RWPE2 (cell line): ENCODE data around the gene POT1.

ENCODE experiments used
- ATAC-seq: fragments of 200-7000 bp; cut with Tn5 transposase; 3 replicates; pipeline ENCODE4 v1.9.1; 2021; ENCODE audit warnings: low read depth
- DNase-seq: peaks from one replicate; pipeline ENCODE4 v3.0.0-alpha.2; 2020; ENCODE audit warnings: low spot score
- H3K27ac ChIP-seq: fragments of 450-650 bp; 2 replicates; pipeline ENCODE4 v1.5.1; 2017; ENCODE audit warnings: mild to moderate bottlenecking; ENCODE audit not compliant: poor library complexity, severe bottlenecking
- H3K27me3 ChIP-seq: fragments of 250-450 bp; sonication (Bioruptor Pico); 2 replicates; pipeline ENCODE4 v1.5.1; 2021; ENCODE audit warnings: mild to moderate bottlenecking, moderate library complexity; ENCODE audit not compliant: insufficient read depth, poor library complexity, severe bottlenecking
- H3K36me3 ChIP-seq: fragments of 250-450 bp; sonication (Bioruptor Pico); 2 replicates; pipeline ENCODE4 v1.5.1; 2020; ENCODE audit warnings: low read depth, mild to moderate bottlenecking, moderate library complexity
- H3K4me1 ChIP-seq: fragments of 250-450 bp; sonication (Bioruptor Pico); 2 replicates; pipeline ENCODE4 v1.5.1; 2021; ENCODE audit warnings: mild to moderate bottlenecking, moderate library complexity; ENCODE audit not compliant: insufficient read depth, poor library complexity, severe bottlenecking
- H3K4me3 ChIP-seq: fragments of 250-450 bp; sonication (Bioruptor Pico); 2 replicates; pipeline ENCODE4 v1.5.1; 2021; ENCODE audit warnings: mild to moderate bottlenecking, moderate library complexity; ENCODE audit not compliant: severe bottlenecking
- H3K9me3 ChIP-seq: fragments of 250-450 bp; sonication (Bioruptor Pico); 2 replicates; pipeline ENCODE4 v1.5.1; 2021; ENCODE audit warnings: mild to moderate bottlenecking, moderate library complexity; ENCODE audit not compliant: severe bottlenecking
- TF ChIP-seq, protein P1 (sequence below): fragments of 450-650 bp; IDR thresholded peaks from one replicate; pipeline ENCODE4 v1.5.1; 2017; ENCODE audit warnings: mild to moderate bottlenecking, moderate library complexity; ENCODE audit not compliant: poor library complexity, severe bottlenecking

The POT1 gene

DNA sequence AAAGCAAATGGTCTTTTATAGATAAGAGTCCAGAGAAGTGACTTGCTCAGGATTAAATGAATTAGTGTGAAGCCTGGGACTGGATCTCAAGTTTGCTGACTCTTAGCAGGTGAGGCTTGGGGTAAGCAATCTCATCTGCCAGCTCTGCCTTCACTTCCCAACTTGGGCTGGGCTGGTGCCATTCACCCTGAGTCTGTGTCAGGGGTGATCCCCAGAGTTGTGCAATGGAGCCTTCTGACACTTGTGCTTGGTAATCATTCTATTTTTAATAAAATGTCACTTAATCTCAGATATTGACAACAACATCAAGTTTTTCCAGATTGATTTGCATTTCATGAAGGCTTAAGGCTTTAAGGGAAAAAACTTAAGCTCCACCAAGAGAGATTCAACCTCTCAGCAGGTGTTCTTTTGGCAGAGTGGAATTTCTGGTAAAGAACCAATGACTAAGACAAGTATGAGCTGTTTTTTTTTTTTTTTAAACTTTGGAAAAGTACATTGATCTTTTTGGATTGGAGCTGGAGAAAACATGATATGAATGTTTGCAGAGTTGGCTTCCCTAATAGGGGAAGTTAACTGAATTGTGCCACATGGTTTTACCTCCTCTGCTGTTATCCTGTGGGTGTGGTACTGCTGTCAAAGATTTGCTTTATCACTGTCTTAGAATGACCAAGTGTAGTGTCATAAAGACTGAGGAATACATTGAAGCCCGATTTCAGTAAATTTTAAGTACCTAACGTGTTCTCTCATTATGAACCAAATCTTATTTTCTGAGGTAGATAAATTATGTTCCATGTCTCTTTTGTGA is 115.4 kb downstream of the POT1 start:
- H3K27me3 ChIP-seq = no peaks in the 10 kb centered on the region
- no peak overlapping the region for H3K4me3 ChIP-seq
- H3K4me1 ChIP-seq = no peaks in the 10 kb centered on the region
- TF ChIP-seq, protein P1, sequence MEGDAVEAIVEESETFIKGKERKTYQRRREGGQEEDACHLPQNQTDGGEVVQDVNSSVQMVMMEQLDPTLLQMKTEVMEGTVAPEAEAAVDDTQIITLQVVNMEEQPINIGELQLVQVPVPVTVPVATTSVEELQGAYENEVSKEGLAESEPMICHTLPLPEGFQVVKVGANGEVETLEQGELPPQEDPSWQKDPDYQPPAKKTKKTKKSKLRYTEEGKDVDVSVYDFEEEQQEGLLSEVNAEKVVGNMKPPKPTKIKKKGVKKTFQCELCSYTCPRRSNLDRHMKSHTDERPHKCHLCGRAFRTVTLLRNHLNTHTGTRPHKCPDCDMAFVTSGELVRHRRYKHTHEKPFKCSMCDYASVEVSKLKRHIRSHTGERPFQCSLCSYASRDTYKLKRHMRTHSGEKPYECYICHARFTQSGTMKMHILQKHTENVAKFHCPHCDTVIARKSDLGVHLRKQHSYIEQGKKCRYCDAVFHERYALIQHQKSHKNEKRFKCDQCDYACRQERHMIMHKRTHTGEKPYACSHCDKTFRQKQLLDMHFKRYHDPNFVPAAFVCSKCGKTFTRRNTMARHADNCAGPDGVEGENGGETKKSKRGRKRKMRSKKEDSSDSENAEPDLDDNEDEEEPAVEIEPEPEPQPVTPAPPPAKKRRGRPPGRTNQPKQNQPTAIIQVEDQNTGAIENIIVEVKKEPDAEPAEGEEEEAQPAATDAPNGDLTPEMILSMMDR = no peak
- DNase-seq (no peak), ATAC-seq (no peak)
- H3K36me3 ChIP-seq = no peaks in the 10 kb centered on the region
- H3K9me3 ChIP-seq = peaks cover 2% of the 10 kb centered on the region
- H3K27ac ChIP-seq = no peak overlapping the region

GRCh38 chr7:124812764-124813163 is 116.9 kb downstream of the POT1 start:
- ATAC-seq (no peak), DNase-seq (no peak)
- Histone ChIP-seq H3K27ac (no peak overlapping the region), H3K9me3 (peaks cover 2% of the 10 kb centered on the region), H3K4me3 (no peak overlapping the region), H3K27me3 (no peaks in the 10 kb centered on the region), H3K36me3 (no peaks in the 10 kb centered on the region), H3K4me1 (no peaks in the 10 kb centered on the region)
- TF ChIP-seq, protein P1 = no peak

DNA sequence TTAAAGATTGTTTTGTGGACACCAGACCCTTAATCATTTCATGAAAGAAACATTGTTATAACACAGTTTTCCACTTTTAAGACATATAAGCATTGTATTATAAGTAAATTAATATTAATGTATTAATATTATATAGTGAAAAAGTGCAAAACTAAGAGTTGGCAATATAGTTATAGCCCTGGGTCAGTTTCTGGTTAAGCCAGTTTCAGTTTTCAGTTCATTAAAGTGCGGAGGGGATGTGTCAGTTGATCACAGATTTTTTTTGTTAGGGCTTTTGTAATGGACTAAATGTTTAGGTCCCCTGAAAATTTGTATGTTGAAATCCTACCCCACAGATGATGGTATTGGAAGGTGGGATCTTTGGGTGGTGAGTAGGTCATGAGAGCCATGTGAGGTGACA is 118.3 kb downstream of the POT1 start:
- ATAC-seq (no peak), DNase-seq (no peak)
- H3K27ac ChIP-seq = no peak overlapping the region
- no peaks in the 10 kb centered on the region for H3K9me3 ChIP-seq
- H3K36me3 ChIP-seq = no peaks in the 10 kb centered on the region
- H3K4me3 ChIP-seq = no peak overlapping the region
- no peaks in the 10 kb centered on the region for H3K4me1 ChIP-seq
- H3K27me3 ChIP-seq = no peaks in the 10 kb centered on the region
- TF ChIP-seq, protein P1 = no peak

GRCh38 chr7:124810605-124811004 is 119.0 kb downstream of the POT1 start:
- TF ChIP-seq, protein P1 = no peak
- Histone ChIP-seq H3K4me1 (no peaks in the 10 kb centered on the region), H3K9me3 (no peaks in the 10 kb centered on the region), H3K36me3 (no peaks in the 10 kb centered on the region), H3K27ac (no peak overlapping the region), H3K27me3 (no peaks in the 10 kb centered on the region), H3K4me3 (no peak overlapping the region)
- DNase-seq (no peak), ATAC-seq (no peak)

- H3K4me1 ChIP-seq = no peaks in the 10 kb centered on the region
- no peak overlapping the region for H3K27ac ChIP-seq
- H3K36me3 ChIP-seq = no peaks in the 10 kb centered on the region
- ATAC-seq (no peak), DNase-seq (no peak)
- no peaks in the 10 kb centered on the region for H3K9me3 ChIP-seq
- H3K4me3 ChIP-seq = no peak overlapping the region
- H3K27me3 ChIP-seq = no peaks in the 10 kb centered on the region
- TF ChIP-seq, protein P1 = no peak
Observed at GRCh38 chr7:124808206-124808605, 121.4 kb downstream of the POT1 start.
